GM12872 (cell line): ENCODE data around the gene NR2F1-AS1.

ENCODE experiments used
- TF ChIP-seq, protein P1 (sequence below): IDR thresholded peaks from 3 replicates; pipeline ENCODE4 v1.5.1; 2011; ENCODE audit warnings: low read depth, mild to moderate bottlenecking, low read length, moderate library complexity; ENCODE audit not compliant: insufficient read depth

Gene NR2F1-AS1

GRCh38 chr5:93591323-93591945 lies 10.4 kb upstream of the NR2F1-AS1 start:
- TF ChIP-seq, protein P1, sequence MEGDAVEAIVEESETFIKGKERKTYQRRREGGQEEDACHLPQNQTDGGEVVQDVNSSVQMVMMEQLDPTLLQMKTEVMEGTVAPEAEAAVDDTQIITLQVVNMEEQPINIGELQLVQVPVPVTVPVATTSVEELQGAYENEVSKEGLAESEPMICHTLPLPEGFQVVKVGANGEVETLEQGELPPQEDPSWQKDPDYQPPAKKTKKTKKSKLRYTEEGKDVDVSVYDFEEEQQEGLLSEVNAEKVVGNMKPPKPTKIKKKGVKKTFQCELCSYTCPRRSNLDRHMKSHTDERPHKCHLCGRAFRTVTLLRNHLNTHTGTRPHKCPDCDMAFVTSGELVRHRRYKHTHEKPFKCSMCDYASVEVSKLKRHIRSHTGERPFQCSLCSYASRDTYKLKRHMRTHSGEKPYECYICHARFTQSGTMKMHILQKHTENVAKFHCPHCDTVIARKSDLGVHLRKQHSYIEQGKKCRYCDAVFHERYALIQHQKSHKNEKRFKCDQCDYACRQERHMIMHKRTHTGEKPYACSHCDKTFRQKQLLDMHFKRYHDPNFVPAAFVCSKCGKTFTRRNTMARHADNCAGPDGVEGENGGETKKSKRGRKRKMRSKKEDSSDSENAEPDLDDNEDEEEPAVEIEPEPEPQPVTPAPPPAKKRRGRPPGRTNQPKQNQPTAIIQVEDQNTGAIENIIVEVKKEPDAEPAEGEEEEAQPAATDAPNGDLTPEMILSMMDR: no peak

- TF ChIP-seq, protein P1: no peak
Measured at GRCh38 chr5:93590493-93590892, 9.5 kb upstream of the NR2F1-AS1 start.

GRCh38 chr5:93589829-93590215 lies 8.8 kb upstream of the NR2F1-AS1 start:
- TF ChIP-seq, protein P1: no peak

DNA sequence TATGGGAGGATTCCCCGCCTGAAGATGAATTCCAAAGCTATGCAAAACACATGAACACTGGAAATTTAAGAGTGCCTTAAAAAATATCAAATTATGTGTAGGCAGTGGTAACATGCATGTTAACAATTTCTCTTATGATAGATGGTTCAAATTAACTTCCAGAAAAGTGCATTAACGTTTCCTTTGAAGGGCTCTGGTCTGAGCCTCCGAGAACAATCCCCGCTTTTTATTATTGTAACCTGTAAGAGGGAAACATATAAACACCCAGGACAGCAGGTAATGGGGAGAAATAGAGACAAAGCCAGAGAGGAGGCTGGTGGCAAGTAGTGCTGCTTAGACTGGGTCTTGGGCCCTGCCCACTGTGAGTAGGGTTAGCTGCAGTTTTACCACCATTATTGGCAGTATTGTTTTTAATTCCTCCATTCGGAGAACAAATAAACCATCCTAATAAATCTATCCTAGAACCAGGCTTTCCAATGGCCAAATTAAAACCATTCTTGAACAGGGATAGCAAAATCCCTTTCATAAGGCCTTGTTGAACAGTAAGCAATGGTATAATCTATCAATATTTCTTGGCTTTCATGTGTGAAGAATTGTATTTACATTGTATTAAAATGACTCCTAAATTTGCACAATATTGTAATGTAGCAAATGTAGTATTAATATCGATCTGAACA lies 8.3 kb upstream of the NR2F1-AS1 start:
- TF ChIP-seq, protein P1: no peak

DNA sequence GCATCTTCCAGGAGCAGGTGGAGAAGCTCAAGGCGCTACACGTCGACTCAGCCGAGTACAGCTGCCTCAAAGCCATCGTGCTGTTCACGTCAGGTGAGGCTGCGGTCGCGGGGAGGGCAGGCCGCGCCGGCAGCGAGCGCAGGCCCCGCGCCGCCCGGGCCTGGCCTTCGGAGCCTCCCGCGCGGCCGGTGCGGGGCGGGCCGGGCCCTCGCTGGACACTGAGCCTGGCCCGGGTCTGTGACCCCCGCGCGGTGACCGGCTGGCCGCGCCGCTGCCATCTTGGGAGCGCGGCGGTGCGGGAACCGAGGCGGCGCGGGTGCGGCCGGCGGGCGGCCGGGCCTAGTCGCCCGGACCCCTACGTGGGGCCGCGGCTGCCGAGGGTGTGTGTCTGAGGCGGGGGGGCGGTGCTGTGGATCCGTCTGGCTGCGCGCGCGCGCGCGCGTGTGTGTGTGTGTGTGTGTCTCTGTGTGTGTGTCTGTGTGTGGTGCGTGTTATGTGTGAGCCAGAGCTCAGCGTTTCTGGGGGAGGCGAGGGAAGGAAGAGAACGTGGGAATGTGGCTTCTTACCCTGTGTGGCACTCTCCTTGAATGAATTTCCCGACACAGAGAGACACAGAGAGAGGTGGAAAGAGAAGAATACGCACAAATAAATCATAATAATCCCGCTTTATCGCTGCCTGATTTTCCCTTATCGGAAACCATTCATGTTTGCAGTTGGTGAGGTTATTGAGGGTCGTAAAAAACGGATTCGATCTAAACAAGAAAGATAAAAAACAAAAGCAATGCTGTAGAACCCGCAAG lies 7.5 kb upstream of the NR2F1-AS1 start:
- TF ChIP-seq, protein P1: no peak

- TF ChIP-seq, protein P1: no peak
Measured at GRCh38 chr5:93587597-93588351, 6.8 kb upstream of the NR2F1-AS1 start.
